ENCODE measurements around the gene DNAH1.

The DNAH1 gene

DNA sequence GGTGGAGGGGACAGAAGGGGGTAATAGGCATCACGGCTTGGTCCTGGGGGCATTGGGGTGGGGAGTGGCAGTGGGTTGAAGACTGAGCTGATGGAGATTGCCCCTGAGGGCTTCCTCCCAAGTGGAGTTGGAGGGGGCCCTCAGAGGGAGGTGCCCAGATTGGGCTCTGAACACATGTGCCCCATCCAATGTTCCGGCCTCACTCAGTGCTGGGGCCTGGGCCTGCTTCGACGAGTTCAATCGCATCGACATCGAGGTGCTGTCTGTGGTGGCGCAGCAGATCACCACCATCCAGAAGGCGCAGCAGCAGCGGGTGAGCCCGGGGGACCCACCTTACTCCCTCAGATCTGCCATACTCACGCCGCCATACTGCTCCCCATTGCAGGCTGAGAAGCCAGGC is 45.3 kb downstream of the DNAH1 start:
- DNase-seq, result no peak

DNA sequence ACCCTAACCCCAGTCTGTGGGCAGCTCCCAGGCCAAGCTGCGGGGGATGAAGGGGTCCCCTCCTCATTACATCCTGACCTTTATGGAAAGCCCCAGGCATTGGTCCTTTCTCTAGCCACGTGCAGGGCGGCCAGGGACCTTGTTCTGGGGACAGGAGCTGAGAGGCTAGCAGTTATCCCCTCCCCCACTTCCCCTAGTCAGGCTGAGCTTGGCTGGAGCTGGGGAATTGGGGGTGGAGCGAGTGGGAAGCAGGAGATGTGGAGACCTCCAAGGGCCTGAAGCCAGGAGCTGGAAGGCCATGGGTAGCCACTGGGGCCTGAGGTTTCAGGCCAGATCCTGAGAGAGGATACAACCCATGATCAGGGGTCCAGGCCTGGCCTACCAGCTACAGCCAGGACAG is 45.8 kb downstream of the DNAH1 start:
- DNase-seq, result no peak

DNA sequence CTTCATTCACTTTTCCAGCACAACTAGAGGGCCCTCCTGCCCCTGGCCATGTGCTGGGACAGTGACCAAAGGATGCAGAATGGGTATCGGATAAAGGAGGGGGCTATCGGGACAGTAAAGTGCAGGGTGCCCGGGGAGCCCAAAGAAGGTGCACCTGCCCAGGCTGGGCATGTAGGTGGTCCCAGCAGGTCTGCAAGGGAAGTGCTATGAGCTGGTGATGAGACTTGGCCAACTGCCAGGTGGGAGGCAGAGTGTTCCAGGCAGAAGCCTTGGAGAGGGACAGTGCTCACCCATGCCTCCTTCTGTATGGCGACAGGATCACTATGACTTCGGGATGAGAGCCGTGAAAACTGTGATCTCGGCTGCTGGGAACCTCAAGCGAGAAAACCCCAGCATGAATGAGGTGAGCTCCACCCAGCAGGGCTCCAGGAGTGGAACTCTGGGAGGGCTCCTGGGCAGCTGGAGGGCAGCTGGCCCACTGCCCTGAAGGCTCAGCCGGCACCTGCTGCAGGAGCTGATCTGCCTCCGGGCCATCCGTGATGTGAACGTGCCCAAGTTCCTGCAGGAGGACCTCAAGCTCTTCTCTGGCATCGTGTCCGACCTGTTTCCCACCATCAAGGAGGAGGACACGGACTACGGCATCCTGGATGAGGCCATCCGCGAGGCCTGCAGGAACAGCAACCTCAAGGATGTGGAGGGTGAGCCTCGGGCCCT is 48.4 kb downstream of the DNAH1 start:
- DNase-seq, result no peak

DNA sequence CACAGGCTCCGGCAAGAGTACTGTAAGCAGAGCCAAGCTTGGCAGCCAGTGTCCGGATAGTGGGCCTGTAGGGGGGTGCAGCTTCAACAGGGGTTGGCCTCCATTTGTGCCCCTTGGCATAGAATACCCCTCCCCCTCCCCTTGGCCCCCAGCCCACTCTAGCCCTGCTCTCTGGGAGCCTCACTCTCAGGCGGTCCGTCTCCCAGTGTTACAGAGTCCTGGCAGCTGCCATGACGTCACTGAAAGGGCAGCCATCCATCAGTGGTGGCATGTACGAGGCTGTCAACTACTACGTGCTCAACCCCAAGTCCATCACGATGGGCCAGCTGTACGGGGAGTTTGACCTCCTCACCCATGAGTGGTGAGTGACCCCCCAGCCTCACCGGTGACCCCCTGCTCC is 50.4 kb downstream of the DNAH1 start:
- DNase-seq, result no peak

DNA sequence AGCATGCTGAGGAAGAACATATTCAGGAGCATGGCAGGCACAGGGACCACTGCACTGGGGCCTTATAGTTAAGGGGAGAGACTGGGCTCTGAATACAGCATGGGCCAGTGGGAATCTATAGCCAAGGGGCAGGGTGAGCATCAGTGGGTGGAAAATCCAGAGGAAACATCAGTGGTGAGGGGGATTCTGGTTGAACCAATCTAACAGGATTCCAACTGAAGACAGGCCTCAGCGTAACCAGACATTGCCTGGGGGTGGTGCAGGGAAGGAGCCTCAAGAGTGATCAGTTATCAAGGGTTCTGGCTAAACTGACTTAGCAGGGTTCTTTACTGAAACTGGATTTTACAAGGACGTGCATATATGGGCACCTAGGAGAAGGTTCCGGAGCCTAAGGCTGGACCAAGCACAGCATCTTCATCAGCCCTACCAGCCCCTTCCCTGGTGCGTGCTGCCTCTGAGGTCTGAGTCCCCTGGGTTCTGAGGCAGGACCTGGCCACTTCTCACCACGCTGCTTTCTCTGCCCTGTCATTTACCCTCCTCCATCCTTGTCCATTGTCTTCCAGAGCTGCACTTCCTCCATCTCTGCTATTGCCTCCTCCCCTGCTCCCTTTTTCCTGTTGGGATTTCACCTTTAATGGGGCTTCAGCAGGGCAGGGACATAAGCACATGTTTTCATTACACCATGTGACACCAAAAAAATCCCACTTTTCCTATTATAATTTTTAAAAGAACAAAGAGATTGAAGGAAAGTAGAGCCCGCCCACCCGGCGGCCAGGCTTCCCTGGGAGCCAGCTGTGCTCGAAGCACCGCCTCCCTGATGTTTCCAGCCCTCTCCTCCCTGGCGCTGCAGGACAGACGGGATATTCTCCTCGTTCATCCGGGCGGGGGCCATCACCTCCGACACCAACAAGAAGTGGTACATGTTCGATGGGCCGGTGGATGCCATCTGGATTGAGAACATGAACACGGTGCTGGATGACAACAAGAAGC is 52.1 kb downstream of the DNAH1 start:
- no peak for DNase-seq

DNA sequence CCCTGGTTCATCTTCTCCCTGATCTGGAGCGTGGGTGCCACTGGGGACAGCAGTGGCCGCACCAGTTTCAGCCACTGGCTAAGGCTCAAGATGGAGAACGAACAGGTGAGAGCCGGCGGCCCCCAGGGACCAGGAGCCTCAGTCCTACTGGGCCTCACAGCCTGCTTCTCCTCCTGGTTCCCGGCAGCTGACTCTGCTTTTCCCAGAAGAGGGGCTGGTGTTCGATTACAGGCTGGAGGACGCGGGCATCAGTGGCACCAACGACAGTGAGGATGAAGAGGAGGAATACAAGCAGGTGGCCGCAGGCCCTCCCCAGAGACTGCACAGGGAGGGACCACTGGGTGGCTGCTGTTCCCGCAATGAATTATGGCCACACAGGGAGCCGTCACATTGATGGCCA is 54.4 kb downstream of the DNAH1 start:
- DNase-seq, result no peak

DNA sequence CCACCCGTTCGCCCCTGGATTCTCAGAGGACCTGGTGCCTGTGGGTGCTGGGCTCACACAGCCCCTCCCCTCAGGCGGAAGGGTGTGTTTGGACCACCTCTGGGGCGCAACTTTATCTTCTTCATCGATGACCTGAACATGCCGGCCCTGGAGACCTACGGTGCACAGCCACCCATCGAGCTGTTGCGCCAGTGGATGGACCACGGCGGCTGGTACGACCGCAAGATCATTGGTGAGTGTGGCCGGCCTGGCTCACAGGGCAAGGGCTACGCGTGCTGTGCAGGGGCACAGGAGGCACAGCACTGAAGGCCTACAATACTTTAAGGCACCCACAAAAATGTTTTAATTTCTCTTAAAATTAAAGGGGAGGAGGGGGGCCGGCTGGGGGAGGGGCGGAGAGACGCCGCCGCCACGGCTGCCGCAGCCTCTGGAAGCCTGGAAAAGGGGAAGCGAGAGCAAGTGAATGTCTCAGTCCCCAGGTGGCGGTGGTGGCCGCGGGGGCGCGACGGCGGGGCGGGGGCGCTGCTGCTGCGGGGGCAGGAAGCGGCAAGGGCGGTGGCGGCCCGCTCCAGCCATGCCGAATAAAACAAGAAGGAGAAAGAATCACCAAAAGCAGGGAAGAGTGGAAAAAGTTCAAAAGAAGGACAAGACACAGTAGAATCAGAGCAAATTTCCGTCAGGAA is 56.8 kb downstream of the DNAH1 start:
- no peak for DNase-seq

DNA sequence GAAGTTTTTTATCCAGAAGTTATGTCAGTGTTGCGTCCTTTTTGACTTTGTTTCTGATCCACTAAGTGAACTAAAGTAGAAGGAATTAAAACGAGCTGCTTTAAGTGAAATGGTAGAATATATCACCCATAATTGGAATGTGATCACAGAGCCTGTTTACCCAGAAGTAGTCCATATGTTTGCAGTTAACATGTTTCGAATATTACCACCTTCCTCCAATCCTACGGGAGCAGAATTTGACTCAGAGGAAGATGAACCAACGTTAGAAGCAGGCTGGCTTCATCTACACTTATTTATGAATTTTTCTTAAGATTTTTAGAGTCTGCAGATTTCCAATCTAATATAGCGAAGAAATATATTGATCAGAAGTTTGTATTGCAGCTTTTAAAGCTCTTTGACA is 57.6 kb downstream of the DNAH1 start:
- DNase-seq, result no peak

DNA sequence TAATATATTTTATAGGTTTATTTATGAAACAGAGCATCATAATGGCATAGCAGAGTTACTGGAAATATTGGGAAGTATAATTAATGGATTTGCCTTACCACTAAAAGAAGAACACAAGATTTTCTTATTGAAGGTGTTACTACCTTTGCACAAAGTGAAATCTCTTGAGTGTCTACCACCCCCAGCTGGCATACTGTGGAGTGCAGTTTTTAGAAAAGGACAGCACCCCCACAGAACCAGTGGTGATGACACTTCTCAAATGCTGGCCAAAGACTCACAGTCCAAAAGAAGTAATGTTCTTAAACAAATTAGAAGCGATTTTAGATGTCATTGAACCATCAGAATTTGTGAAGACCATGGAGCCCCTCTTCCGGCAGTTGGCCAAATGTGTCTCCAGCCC is 58.1 kb downstream of the DNAH1 start:
- DNase-seq, result no peak

DNA sequence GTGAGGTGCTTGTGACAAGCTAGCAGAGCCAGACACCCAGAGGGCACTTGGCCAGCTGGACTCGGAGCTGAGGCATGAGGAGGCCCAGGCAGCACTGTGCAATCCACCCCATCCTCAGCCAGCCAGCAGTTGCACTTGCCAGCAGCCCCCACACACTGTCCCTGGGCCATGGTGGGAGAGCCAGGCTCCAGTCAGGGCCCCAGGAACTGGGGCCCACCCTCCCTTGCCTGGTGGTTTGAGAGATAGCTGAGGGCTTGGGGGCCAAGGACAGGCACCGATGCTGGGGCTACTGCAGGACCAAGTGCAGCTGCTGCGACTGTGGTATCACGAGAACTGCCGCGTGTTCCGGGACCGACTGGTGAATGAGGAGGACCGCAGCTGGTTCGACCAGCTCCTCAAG is 63.5 kb downstream of the DNAH1 start:
- no peak for DNase-seq

DNA sequence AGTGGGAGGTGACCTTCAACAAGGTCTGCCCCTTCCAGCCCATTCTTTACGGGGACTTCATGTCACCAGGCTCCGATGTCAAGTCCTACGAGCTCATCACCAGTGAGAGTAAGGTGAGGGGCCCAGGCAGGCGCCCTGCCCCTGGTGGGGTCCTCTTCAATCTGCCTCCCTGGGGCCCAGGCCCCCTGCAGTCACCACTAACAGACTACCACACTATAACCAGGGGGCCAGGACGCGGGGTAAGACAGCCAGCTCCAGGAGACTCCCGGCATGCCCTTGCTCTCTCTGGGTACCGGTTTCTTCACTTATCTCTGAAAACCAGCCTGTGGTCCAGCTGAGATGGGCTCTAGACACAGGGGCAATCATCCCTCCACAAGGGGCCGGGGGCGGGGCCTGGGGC is 63.9 kb downstream of the DNAH1 start:
- no peak for DNase-seq

DNA sequence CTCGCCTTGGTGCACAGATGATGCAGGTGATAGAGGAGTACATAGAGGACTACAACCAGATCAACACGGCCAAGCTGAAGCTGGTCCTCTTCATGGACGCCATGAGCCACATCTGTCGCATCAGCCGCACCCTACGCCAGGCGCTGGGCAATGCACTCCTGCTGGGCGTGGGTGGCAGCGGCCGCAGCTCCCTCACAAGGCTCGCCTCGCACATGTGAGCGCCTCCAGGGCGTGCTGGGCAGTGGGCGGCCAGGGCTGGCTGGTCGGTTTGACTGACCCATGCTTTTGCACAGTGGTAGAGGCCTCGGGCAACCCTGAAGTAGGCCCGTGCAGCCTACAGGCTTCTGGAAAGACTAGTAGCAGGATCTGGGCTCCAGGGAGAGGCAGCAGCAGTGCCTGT is 65.5 kb downstream of the DNAH1 start:
- no peak for DNase-seq

DNA sequence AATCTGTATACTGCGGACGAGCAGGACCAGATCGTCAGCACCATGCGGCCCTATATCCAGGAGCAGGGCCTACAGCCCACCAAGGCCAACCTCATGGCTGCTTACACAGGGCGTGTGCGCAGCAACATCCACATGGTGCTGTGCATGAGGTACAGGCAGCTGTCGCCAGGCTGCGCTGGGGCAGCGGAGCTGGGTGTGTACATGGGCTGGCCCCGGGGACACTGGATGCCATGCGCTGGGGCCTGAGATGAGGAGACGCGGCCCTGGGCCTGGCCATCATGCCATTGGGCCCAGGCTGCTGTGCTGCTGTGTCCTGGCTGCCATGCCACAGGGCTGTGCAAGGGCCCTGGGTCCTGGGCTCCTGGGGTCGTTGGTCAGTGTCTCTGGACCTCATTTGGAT is 67.3 kb downstream of the DNAH1 start:
- DNase-seq, result no peak

DNA sequence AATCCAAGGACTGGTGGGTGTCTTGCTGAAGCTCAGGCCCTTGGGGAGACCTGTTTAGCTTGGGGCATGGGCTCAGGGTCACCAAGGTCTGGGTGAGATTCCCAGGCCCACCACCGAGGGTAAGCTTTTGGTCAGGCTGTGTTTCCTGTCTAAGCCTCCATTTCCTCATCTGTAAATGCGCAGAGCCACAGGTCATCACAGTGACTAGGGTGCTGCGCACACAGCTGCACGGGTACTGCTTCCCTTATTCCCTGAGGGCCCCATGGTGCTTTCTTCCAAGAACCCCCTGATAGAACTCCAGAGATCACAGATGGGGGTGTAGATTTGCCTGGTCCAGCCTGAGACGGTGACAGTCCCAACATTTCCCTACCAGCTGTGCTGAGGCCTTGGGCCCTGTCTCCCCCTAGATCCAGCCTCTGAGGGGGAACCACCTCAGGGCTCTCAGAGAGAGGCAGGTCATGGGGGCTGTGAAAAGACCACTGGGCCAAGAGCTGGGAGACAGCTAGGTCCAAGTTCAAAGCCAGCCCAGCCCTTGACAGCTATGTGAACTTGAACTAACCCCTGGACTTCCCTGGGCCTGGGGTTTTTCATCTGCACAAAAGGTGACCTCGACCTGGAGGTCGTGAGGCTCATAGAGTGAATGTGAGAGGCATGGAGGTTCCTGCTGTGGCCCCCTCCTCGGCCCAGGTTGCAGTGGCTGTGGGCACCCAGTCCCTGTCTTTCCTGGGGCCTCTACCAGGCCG is 68.1 kb downstream of the DNAH1 start:
- DNase-seq, result no peak

DNA sequence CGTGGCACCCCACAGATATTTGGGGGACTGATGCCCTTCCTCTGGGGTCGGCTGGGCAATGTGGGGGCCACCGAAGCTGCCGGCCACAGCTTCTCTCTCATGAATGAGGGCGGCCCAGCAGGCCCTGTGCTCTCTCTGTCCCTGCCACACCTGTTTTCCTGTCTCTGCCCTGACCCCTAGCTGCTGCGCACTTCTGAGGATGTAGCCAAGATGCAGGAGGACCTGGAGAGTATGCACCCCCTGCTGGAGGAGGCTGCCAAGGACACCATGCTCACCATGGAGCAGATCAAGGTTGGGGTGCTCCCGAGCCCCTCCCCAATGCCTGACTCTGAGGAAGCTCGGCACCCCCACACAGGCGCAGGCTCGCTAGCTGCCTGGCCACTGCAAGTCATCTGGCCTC is 69.0 kb downstream of the DNAH1 start:
- DNase-seq, result no peak

DNA sequence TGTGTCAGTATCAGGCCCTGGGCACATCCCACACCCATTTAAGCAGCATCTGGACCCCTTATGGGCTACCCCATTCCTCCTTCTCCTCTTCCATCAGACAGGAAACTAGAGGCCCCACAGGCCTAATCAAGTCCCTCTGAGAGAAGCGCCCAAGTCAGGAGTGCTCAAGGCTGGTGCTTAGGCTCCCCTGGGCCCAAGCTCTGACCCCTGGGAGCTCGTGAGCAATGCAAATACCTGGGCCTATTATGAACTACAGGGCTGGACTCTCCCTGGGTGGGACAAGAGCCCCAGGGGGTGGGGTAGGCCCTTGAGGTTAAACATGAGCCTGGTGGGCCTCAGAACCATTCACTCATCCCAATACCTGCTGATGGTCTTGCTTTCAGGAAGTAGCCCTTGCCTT is 71.4 kb downstream of the DNAH1 start:
- no peak for DNase-seq

DNA sequence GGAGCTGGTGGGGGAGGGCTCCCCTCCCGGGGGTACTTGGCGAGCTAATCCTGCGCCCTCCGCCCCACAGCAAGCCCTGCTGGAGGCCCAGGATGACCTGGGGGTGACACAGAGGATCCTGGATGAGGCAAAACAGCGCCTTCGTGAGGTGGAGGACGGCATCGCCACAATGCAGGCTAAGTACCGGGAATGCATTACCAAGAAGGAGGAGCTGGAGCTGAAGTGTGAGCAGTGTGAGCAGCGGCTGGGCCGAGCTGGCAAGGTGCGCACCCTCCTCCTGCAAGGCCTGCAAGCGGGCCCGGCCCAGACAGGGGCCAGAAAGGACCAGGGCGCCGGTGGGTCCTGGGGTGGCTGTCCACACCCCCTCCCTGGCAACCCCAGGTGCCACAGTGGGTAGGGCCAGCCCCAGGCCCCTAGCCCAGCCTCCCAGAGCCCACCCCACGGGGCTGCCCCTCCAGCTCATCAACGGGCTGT is 72.3 kb downstream of the DNAH1 start:
- no peak for DNase-seq

DNA sequence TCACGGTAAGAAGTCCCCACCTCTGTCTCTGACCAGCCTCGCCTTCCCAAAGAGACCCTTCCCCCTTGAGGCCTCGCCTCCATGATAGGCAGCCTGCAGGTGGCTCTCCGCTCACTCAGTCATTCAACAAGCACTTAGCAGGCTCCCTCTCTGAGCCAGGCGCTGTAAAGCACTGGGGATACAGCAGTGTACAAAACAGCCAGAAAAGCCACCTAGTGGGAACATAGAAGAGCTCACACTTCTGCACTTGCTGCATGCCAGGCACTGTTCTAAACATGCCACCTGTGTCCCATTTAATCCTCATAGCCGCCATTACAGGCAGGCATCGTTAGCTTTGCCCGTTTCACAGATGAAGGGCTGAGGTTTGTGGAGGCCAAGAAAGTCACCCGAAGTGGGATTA is 72.8 kb downstream of the DNAH1 start:
- DNase-seq, result no peak

DNA sequence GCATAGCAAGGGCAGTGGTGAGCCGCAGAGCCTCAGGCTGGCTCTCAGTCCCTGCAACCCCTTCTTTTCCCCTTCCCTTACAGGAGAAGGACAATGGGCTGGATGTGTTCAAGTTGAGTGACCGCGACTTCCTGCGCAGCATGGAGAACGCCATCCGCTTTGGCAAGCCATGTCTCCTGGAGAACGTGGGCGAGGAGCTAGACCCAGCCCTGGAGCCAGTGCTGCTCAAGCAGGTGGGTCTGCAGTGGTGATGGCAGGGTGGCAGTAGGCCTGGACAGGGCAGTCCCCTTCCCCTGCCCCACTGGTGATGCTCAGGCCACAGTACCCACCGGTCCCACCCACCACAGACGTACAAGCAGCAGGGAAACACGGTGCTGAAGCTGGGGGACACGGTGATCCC is 75.0 kb downstream of the DNAH1 start:
- no peak for DNase-seq

DNA sequence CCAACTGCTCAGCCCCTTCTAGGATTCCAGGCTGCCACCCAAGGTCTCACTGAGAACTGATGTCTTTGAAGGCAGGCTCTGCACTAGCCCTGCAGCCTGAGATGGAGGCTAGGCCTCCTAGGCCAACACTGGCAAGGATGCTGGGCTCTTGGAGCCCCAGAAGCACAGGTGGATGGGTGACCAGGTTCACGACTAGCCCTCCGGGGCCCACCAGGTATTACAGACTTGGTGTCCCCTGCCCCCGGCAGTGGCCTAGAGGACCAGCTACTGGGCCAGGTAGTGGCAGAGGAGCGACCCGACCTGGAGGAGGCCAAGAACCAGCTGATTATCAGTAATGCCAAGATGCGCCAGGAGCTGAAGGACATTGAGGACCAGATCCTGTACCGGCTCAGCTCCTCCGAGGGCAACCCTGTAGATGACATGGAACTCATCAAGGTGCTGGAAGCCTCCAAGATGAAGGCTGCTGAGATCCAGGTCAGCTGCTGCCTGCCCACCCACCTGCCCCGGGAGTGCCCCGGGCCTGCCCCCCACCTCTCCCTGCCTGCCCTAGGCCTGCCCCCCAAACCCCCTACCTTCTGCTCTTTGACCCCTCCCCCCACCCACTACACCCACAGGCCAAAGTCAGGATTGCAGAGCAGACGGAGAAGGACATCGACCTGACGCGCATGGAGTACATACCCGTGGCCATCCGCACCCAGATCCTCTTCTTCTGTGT is 76.3 kb downstream of the DNAH1 start:
- DNase-seq, result no peak

DNA sequence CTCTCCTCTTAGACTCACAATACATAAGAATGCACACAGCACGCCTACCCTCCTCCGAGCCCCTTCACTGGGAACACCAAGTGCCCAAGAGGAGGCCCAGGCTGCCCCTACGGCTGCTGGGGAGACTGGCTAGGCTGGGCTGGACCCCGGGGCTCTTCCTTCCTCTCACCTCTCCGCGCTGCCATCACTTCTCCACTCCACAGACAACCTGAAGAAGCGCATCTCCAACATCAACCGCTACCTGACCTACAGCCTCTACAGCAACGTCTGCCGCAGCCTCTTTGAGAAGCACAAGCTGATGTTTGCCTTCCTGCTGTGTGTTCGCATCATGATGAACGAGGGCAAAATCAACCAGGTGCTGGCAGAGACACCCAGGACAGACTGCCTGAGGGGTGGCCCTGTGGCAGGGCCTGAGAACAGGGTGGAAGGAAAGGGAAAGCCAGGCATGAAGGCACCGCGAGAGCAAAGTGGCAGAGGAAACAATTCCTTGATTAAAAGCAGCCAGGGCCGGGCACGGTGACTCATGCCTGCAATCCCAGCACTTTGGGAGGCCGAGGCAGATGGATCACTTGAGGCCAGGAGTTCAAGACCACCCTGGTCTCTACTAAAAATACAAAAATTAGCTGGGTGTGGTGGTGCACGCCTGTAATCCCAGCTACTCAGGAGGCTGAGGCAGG is 77.2 kb downstream of the DNAH1 start:
- DNase-seq, result no peak
